Hindlimb muscle (tissue), 1 donor: ENCODE data around the gene NACAD. TPM values are rescaled to one million over a fixed set of nuclear protein-coding genes. Genes with fewer than 3 reads are reported as not detected.

Experiments used
- DNase-seq: peaks from one replicate; pipeline ENCODE4 v3.0.0-alpha.2; 2013
- polyA plus RNA-seq: library from polyadenylated mRNA; unstranded; fragments of 120-200 nt; gene quantifications from one replicate; pipeline ENCODE4 v1.2.1, GENCODE V29; 2013; ENCODE audit not compliant: insufficient read length

Gene NACAD, protein sequence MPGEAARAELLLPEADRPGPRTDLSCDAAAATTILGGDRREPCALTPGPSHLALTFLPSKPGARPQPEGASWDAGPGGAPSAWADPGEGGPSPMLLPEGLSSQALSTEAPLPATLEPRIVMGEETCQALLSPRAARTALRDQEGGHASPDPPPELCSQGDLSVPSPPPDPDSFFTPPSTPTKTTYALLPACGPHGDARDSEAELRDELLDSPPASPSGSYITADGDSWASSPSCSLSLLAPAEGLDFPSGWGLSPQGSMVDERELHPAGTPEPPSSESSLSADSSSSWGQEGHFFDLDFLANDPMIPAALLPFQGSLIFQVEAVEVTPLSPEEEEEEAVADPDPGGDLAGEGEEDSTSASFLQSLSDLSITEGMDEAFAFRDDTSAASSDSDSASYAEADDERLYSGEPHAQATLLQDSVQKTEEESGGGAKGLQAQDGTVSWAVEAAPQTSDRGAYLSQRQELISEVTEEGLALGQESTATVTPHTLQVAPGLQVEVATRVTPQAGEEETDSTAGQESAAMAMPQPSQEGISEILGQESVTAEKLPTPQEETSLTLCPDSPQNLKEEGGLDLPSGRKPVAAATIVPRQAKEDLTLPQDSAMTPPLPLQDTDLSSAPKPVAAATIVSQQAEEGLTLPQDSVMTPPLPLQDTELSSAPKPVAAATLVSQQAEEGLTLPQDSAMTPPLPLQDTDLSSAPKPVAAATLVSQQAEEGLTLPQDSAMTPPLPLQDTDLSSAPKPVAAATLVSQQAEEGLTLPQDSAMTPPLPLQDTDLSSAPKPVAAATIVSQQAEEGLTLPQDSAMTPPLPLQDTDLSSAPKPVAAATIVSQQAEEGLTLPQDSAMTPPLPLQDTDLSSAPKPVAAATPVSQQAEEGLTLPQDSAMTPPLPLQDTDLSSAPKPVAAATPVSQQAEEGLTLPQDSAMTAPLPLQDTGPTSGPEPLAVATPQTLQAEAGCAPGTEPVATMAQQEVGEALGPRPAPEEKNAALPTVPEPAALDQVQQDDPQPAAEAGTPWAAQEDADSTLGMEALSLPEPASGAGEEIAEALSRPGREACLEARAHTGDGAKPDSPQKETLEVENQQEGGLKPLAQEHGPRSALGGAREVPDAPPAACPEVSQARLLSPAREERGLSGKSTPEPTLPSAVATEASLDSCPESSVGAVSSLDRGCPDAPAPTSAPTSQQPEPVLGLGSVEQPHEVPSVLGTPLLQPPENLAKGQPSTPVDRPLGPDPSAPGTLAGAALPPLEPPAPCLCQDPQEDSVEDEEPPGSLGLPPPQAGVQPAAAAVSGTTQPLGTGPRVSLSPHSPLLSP (N-terminal part only)
- 4.5 TPM for polyA plus RNA-seq

DNA sequence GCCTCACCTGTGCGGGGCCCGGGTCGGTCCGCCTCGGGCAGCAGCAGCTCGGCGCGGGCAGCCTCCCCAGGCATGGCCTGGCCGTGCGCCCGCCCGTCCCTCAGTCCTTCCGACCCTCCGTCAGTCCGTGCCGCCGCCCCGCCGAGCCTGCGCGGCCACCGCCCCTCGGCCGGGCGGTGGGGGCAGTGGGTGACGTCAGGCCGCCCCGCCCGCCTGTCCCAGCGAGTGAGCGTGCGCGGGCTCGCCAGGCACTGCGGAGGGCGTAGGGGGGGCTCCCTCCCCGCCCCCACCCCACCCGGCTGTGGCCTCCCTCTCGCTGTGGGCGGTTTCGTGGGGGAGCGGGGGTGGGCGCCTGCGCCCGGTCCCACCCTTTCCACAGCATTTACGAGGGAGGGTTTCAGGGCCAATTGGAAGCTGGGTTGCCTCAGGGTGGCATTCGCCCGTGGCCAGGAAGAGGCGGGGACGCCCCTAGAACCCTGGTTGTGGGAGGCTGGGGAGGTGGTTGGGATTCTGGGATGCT lies at the start of gene NACAD:
Gene NACAD, minus strand, starts transcription at position 149 of the 520 bp plus-strand sequence. Its CDS starts 75 bp downstream, at position 74.
- DNase-seq, result peak; percentile 62

- peak; percentile 64 for DNase-seq
Measured at GRCh38 chr7:45136106-45137060, 47.6 kb upstream of the NACAD start.

DNA sequence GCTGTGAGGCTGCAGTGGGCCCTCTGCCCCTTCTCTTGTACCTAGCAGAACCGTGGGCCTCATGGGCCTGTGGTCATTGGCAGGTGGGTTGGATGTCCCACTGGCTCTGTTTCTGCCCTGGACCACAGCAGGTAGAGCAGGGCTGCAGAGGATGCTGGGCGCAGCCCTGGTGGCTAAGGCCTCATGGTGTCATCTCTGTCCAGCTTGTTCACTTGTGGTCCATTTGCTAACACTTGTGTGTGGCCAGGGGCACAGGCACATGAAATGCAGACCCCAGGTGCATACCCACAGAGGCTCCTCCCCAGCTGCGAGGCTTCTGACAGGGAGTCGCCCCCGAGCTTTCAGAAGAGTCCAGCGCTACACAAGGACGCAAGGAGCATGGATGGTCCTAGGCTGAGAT lies 45.1 kb upstream of the NACAD start:
- no peak for DNase-seq

DNA sequence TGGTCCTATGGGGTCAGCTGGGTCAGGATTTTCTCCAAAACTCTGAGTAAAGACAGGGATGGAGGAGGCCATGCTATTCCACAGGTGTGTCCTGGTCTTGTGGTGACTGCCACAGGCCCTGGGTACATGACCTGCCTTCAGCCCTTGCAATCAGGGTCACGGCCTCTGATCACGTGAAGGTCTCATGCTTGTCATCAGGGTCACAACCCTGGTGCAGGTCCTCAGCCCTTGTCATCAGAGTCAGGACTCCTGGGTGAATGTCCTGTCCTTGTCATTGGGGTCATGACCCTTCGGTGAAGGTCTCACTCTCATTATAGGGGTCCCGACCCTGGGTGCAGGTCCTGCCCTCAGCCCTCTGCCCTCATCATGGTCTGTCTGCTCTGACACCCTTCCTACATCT lies 44.6 kb upstream of the NACAD start:
- DNase-seq, result no peak

GRCh38 chr7:45132708-45133320 lies 44.0 kb upstream of the NACAD start:
- DNase-seq, result no peak

GRCh38 chr7:45131891-45132290 lies 43.1 kb upstream of the NACAD start:
- no peak for DNase-seq

- no peak for DNase-seq
Measured at GRCh38 chr7:45130910-45131309, 42.1 kb upstream of the NACAD start.

DNA sequence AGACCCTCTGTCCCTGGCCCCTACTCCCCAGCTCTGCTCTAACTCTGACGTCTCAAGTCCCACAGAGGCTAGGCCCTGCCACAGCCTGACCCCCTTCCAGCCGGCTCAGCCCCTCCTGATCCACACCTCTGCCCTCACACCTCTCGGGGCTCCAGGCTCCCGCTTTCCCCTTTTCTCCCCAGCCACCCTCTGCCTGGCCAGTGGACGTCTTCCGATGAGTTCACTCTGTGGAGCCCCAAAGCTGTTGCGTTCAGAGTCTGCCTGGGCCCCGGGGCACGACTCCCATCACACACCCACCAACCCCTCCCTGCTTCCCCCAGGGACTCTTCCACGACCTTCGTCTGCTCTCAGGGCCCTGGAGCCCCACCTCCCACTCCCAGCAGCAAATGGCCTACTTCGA lies 41.1 kb upstream of the NACAD start:
- DNase-seq, result no peak

GRCh38 chr7:45129181-45129800 lies 40.5 kb upstream of the NACAD start:
- DNase-seq, result no peak

DNA sequence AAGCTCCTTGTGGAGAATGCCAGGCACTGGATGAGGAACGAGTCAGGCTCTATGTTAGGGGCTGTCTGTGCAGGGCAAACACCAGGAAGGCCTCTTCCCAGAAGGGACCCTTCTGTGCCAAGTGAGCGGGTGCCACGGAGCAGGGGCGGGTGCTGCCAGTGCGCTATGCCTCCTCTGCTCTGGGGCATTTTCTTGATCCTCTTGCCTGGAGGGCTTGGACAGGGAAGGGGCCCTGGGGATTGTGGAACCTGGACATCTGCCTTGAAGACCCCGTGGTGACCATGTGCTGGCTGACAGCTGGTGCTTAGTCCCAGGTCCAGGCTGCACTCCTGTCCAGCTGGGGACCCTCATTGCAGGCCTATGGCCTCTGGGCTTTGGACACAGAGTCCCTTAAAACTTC lies 38.2 kb upstream of the NACAD start:
- DNase-seq, result no peak

GRCh38 chr7:45126201-45126600 lies 37.4 kb upstream of the NACAD start:
- no peak for DNase-seq

DNA sequence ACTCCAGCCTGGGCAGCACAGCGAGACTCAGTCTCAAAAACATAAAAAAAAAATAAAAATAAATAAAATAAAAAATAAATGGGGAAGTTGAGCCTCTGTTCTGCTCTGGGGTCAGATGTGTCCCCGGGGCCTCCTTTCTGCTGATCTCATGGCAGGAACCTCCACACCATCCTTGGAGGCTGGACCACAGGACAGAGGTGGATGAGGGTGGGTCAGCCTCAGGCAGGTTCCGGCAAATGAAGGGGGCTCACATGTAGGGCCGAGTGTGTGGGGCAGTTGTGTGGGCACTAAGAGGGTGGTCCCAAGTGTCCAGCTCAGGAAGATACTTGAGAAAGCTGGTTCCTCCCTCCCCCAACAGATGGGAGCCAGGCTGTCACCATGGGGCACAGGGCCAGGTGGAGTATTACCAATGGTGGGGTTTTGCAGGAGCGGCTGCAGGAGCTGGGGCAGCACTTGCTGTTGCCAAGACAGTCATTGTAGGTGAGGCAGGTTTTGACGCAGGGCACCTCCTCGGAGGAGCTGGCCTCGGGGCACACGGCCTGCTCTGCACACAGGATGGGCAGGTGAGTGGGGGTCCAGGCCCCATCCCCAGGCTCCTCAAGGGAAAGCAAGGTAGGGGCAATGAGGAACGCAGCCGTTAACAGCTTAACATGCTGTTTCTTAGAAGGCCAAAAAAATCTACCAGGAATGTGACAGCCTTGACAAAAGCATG lies 36.6 kb upstream of the NACAD start:
- DNase-seq, result no peak

- DNase-seq, result no peak
Measured at GRCh38 chr7:45123913-45124710, 35.3 kb upstream of the NACAD start.

DNA sequence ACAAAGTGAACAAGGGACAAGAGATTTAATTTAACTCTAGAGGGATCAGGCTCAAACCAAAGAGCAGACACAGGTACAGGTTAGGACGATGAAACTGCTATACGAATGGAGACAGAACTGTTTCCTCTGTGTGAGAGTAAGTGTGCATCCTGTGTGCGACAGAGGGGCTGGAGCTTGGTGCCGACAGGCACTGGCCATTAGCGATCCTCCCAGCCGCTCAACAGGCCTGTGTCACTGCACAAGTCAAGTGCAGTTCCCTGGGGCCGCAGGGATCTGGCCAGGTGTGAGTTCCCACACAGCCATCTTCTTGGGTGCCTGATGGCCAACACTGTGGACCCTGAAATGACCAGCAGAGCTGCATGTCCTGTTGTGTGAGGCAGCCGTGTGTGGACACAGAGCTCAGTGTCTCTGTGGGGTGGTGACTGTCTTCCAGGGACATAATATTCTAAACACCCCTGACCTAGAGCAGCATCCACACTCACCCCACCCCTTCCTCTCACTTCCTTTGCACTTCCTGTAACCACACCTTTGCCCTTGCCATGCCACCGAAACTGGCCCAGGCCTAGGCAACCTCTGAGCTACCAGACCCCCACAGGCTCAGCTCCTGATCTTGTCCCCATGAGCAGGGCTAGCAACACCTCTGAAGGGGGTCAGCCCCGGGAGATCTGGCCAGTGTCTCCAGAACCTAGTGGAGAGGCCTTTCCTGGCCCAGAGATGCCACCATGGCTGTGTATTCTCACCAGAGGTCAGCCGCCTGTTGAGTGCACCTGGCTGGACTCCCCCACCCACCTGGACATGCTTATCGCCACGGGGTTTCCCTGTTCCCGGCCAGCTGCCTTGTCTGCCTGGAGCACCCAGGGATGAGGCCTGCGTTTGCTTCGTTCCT lies 34.4 kb upstream of the NACAD start:
- no peak for DNase-seq

GRCh38 chr7:45119550-45119949 lies 30.8 kb upstream of the NACAD start:
- no peak for DNase-seq

DNA sequence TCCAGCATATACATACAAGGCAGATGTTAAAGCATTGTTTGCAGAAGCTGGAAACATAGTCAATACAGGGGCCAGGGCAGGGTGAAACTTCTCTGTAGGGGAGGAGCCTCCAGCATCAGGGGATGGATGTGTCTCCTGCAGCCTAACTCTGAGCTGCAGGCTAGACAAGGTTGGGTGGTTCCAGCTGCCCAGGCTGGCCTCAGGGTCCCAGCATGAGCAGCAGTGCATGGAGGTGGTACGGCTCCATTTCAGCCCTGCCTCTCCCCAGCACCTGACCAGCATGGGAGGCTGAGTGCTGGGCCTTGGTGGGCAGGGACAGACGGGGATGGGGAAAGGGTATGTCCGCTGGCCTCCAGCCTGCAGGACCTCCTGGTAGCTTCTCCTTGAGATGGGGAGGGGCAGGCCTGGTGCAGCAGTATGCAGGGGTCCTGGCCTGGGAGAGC lies 30.1 kb upstream of the NACAD start:
- no peak for DNase-seq

- no peak for DNase-seq
Measured at GRCh38 chr7:45118292-45118691, 29.5 kb upstream of the NACAD start.

DNA sequence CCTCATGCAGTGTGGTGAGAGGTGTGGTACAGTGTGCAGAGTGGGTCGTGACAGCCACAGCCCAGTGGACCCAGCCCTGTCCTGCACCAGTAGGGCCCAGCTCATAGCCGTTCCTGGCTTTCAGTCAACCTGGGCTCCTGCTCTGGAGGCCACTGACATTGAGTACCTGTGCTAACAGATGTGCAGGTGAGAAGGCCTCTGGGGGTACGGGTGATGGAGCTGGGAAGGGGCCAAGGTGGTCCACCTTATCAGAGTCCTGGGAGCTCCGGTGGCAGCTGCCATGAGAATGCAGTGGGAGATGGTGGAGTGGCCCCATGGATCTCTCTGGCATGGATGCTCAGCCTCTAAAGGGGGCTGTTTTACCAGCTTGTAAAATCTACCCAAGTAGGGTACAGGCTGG lies 28.8 kb upstream of the NACAD start:
- no peak for DNase-seq
